Muscle of arm (tissue), 12 donors: ENCODE results near the gene PRLH. TPM values are rescaled to one million over a fixed set of nuclear protein-coding genes. Genes with fewer than 3 reads are reported as not detected.
"Not testable (repeated sequence)": the region's sequence is repeated elsewhere in the genome, so short reads cannot be mapped to it uniquely, and the experiment has no call there.

ENCODE experiments used
- DNase-seq: peaks from one replicate; pipeline ENCODE4 v3.0.0-alpha.2; 2013
- polyA plus RNA-seq, 12 donors: library from polyadenylated mRNA; unstranded; fragments of 120-200 nt; gene quantifications; one replicate each; pipeline ENCODE4 v1.2.1, GENCODE V29; 2013; ENCODE audit not compliant: insufficient read length in 12 of 12

PRLH gene
- polyA plus RNA-seq, 12 donors = not detected

DNA sequence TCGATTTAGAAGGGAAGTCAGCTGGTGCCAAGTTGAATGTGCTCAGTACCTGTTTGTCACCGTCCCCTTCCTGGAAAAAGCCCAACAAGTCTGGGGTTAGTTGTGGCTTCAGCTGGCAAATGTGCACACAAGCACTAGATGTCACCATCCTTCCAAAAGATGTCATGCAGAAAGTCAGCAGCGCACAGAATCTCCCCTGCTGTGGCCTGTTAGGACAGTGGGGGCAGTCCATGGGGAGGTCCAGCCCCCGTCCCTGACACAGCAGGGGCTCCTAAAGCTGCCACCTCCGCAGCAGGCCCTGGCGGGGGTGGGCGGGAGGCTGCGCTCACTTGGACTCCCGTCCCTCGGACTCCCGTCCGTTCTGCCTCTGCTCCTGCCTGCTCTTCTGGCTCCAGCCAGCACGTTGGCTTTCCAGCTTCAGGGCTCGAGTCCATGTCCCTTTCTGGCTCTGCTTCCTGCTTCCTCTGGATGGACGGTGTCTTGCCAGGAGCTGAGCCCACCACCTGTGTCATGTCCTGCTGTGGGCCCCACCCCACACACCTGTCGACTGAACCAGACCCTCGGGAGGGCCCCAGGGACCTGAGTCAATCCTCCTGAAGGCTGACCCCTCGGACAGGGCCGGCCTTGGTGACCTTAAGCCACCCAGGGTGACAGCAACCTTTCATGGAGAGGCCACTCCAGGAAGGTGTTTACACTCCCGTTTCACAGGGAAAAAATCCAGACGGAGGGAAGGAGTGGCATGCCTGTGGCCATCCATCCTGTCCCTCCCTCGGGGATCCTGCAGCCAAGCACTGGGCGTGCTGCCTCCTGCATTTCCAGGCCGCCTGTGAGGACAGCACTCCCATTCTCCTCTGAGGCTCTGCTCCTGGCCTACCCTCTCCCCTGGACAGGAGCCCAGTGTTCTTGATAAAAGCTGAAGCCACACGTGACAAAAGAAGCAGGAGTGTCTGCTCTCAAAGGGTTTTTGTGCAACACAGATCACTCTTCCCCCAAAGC lies 15.7 kb downstream of the PRLH start:
- peak; percentile 65 for DNase-seq

DNA sequence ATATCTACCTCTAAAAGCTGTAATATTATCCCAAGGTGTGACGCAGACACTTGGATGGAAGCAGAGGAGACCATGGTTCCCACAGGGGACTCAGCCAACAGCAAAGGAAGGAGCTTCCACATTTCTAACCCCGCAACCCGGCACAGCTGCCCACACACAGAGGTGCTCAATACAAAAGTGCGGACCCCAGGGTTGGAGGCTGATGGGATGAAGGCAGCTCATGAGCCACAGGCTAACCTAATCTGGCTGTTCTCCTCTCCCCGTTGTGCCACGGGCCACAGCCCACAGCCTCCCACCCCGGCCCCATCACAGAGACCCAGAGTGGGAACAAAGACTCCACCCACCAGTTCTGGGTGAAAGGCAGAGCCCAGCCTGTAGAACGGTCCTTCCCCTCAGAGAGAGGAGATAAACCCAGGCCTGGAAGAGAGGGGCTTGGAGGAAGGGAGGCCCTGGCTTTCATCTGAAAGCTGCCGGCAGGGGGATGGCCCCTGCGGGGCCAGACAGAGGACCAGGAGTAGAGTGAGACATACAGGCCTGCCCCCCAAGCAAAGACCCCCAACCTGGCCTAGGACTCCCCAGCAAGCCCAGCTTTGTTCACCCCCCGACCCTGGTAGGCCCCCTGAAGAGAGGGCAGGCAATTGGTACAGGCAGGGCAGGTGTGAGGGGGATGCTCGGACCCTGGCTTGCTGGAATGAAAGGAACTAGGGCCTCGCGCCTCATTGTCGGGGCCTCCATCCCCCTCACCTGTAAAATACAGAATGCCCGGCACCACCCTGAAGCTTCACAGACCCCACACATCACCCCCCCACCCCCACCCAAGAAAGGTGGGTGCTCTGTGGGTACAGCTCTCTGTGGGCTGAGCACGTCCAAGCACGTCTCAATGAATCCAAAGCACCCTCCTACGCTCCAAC lies 17.3 kb downstream of the PRLH start:
- DNase-seq = no peak

DNA sequence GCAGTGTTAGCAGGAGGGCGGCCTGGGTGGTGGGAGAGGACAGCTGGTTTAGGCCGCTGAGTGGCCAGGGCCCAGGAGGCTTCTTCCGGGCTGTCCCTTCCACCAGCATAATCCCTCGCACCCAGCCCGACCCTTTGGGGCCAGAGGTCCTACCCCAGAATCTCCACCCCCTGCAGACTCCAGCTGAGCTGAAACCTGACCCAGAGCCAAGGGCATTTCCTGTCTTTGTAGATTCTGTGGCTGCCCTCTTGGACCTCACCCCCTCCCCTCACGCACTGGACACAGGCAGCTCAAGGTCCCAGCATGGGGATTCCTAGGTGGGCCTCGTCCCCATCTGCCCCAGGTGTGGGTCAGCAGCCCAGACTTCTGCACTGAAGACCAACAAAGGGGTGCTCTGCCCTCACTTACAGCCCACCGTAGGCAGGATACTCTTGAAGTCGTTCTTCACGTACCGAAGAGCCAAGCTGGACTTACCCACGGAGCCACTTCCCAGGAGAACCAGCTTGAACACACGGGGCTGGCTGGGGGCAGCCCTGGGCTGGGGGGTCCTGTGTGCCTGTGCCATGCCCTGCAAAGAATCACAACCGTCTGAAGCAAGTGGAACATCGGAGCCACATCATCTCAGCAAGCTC lies 19.3 kb downstream of the PRLH start:
- no peak for DNase-seq

DNA sequence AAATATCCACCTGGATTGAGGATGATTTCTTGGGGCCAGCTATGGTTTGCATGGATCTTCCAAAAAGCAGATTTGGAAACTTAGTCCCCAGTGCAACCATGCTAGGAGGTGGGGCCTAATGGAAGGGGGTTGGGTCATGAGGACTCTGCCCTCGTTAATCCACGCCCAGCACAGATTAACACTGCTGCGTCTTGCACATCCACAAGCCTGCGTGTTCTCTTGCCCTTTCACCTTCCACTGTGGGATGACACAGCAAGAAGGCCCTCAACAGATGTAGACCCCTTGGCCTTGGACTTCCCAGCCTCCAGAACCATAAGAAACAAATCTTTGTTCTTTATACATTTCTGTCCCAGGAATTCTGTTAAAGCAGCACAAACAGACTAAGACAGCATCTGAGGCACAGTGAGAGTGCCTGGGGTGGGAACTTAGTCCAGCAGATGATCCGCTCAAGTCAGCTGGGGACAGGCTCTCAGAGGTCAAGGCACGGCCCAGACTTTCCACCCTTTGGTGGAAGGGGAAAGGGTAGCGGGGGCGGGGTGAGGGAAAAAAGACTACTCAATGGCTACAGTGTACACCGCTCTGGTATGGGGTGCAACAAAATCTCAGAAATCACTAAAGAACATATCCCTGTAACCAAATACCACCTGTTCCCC lies 21.8 kb downstream of the PRLH start:
- no peak for DNase-seq

DNA sequence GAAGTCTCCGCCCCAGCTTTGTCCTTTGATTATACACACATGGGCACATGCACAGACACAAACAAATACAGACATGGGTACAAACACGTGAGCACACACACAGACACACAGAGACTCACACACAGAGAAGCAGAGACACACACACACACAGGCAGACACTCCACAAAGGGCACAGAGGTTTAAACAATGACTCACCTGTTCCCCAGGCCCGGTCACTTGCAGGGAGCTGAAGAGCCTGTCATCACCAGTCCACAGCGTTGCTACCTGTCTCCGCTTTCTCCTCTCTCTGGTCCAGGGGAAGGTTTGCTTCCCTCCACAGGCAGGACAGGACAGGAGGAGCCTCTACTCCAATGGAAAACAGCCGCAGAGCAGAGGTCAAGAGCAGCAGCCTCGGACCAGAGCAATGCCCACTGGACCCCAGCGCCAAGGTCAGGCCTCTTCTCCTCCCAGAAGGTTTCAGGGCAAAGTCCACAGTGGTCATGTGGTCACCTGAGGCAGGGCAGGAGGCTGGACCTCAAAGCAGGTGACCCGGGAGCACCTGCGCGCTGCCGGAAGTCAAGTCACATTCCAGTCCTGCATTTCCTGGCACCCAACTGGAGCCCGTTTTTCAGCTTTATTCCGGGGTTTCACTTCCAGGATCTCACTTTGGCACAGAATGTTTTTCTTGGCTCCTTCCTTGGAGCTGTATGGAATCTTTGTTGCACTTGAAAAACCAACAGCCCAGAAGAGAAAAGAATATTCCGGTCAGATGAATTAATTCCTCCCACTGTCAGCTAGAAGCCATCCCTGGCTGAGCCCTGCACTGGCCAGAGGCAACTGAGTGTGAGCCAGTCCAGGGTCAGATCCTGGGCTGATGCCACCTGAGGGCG lies 24.1 kb downstream of the PRLH start, which contains the start of gene RAB17:
Gene RAB17, minus strand, starts transcription at position 463 of the 869 bp plus-strand sequence. CDS start 4,580 bp downstream, outside the sequence.
- DNase-seq = no peak

DNA sequence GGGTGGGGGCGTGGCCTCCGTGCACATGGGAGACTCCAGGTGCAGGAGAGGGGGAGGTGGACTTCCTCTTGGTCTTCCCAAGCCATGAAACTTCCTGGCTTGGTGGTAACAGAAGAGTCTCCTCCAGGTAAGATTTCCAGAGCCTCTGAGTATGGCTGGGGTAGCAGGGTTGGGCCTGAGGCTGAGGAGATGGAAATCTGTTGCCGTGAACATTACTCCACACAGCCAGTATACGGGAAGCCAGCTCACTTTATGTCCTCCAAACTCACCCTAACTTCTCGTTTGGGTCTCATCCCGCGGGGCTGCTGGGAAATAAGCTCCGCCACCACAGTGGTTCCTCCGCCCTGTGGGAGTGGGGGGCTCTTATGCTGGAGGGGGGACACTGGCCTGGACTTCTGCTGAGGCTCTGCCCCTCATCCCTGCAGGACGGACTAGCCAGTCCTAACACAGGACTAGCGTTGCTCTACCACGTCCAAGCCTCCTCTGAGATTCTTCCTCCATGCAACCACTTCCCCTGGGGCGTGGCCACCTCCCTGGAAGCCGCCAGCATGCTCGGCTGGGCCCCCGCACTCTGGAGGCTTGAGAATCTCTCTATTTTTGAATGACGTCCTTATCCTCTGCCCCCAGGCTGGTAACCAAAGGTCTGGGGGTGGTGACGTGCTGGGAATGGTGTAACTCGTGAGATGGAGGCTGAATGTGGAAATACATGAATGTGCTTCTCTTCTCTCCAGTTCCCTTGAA lies 24.9 kb downstream of the PRLH start:
- no peak for DNase-seq

DNA sequence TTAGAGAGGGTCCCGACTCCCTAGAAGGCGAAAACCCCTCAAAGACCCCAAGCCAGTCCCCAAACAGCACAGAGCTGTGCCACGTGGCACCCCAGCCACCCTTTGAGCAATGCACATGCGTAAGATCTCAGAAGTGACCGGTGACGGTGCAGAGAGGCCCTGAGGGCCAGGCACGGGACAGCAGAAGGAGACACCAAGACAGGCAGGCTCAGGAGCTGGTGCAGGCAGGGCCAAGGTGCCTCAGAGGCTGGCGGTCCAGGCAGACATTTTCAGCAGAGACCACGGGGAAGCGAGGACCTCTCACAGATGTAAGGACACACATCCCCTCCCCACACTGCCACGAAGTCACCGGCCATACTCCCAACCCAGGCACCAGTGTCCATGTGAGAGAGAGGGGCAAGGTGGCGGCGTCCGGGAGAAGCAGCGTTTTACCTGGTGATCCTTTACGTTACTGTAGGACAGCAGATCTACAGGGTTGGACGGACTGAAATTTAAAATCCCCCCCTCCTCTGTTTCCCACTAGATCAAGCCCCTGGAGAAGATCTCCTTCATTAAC lies 26.1 kb downstream of the PRLH start:
- DNase-seq = no peak

DNA sequence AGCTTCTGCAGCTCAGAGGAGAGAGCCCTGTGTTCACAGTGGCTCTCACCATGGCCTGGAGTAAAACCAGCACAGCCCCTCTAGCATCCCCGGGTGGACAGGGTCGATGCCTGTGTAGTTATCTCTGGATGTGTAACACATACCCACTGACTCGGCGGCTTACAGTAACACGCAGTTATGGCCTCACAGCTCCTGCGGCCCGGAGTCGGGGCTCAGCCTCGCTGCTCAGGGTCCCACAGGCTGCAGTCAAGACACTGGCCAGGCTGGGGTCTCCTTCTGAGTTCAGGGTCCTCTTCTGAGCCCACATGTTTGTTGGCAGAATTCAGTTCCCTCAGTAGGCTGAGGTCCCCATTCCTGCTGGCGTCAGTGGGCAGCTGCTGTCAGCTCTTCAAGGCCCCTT lies 26.7 kb downstream of the PRLH start:
- no peak for DNase-seq

DNA sequence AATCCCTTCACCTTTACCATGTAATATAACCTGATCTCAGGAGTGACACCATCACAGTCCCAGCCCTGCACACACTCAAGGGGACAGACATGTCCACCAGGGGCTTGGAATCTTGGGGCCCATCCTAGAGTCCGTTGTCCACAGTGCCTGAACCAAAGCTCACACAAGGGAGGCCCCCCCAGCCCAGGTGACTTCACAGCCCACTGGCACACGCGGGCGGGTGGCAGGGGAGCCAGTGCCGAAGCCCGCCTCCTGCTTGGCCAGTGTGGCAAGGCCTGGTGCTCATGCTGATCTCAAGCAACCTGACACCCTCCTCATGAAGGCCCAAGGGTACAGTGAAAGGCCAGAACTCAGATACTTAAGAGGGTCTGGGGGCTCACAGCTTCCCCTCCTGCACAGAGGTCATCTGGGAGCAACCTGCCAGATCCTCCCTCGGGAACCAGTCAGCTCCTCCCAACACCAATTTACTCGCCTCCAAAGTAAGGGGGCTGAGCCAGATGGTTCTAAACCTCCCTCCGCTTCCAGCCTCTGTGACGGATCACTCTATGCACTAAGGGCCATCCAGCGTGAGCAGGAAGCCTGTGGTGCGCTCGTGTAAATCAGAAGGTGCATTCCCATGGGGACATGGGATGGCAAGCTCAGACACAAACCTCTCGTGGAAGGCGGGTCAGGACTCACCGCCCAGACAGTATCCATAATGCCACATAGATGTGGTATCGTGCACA lies 27.4 kb downstream of the PRLH start:
- DNase-seq = no peak

DNA sequence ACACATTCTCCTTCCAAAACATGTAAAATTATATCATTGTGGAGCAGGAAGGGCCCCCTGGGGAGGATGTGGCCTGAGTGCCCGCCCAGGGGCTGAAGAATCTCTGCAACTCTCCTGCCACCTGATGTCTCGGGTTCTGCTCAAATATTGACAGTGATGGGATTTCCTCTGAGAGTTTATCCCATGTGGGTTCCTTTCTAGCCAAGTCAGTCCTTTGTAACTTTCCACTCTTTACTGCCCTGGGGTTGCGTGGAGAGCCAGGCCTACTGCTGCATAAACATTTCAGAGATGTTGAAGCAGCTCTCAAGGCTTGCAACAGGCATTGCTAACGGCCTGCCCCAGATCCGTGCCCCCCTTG lies 28.1 kb downstream of the PRLH start:
- no peak for DNase-seq

DNA sequence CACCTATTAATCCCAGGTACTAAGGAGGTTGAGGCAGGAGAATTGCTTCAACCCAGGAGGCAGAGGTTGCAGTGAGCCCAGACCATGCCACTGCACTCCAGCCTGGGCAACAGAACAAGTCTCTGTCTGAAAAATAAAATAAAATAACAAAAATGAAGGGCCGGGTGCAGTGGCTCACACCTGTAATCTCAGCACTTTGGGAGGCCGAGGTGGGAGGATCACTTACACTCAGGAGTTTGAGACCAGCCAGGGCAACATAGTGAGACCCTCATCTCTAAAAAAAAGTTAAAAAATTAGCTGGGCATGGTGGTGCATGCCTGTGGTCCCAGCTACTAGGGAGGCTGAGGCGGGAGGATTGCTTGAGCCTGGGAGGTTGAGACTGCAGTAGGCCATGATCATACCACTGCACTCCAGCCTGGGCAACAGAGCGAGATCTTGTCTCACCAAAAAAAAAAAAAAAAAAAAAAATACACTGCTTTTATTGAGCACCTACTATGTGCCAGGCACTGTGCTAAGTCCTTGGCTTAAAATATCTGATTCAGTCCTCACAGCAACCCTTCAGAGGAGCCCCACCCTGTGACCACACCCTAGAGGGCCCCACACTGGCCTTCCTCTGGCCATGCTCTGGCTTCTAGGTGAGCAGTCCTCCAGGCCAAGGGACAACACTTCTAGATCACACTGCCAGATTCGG lies 29.6 kb downstream of the PRLH start:
- DNase-seq = not testable (repeated sequence)

DNA sequence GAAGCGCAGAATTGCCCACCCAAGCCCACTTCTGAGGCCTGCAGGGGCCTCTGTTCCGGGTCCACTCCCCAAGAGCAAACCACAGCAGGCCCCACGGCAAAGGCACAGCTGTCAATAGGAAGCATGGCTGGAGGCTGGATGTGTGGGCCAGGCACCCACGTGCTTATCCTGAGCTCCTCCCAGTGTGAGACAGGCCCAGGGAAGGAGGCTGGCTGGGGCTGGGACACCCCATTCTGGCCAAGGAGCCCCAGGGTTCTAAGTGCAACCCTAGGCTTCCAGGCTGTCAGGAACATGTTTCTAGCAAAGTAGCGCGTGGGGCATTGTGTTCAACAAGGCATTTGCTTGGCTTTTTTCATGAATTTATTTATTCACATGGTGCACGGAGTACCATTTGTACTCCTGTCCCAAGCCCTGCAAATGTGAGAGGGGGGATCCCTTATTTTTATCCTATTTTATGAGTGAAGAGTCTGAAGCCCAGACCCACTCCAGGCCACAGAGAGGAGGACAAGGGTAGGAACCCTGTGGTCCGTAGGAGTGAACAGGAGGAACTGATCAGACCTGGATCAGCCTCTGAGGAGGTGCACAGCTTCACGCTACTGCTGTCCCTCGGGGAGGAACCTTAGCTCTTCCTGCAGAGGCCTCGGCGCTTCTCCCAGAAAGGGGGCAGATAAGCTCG lies 30.3 kb downstream of the PRLH start:
- DNase-seq = no peak

DNA sequence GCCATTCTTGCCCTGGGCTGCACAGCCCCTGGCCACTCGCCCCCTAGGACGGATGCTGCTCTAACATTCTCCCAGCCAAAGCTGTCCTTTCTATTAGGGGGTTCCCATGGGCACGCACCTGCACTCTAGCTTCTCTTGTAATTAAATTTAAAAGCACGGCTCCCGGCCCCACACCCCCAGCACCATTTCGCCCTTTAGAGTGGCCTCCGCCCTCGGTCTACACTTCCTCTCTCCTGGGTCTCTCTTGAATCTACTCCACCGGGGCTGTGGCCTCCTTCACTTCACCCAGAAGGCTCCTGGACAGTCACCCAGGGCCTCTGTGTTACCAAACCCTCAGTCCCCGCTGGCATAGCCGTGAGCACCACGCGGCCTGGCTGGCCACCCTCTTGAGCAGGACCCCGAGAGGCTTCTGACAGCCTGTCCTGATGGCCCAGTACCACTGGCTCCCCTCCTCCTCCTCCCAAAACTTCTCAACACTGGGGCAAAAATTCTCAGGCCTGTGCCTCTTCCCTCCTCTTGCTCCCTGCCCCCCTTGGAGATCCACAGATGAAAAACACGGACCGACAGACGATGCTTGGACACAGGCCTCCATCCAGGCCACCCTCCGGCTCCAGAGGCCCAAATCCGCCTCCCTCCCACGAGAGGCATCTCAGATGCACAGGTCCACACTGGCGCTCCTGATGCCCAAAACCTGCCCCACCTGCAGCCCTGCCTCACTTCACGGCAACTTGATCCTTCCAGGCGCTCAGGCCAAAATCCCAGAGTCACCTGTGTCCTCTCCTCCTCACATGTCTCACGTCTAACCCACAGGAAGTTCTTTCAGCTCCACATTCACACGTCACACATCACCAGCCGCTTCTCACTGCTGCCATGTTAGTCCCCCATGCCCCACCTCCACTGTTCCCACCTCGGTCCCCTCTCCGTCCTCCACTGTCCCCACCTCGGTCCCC lies 31.1 kb downstream of the PRLH start:
- DNase-seq = no peak

DNA sequence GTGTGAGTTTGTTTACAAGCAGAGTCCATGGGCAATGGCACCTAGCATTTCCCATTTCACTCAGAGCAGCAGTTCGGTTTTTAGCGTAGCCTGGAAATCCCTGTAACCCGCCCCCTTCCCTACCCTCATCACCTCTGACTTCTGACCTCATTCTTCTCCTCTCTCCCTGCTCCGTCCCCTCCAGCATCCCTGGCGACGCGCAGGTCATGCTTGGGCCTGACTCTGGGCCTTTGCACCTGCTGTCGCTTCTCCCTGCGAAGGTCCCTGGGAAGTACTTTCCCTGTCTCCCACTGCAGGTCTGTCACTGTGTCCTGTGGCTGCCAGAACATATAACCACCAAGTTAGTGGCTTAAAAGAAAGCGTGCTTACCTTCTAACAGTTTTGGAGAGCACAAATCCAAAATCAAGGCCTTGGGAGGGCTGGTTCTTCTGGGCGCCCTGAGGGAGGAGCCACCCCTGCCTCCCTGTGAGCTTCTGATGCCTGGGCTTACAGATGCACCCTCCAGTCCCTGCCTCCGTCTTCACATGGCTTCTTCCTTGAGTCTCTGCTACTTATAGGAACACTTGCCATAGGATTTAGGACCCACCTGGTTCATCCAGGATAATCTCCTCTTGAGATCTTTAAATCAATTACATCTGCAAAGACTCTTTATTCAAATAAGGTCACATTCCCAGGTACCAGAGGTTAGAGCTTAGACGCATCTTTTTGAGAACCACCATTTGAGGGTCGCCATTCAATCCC lies 32.3 kb downstream of the PRLH start:
- no peak for DNase-seq

DNA sequence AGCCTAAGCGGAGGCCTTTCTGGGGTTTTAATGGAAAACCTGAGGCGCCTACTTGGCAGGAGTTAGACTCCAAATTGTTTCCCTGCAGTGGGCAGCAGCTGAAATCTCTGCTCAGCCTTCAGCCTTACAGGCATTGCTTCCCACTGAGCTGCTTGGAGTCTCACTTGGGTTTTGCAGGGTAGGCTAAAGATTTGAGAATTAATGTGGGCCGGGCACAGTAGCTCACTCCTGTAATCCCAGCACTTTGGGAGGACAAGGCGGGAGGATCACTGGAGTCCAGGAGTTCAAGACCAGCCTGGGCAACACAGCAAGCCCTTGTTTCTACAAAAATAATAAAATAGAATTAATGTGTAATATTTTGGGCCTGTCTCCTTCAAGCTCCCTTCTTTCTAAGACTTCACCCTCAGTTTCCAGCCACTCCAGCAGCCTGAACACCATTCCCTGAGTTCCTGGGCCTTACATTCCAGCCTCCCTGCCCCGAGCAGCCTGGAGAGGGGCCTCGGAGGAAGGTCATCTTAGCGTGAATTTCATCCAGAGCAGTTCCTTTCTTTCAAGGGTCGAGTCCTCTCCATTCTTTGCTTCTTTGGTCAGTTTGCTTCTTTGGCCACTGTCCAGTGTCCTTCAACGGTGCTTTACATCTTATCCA lies 33.2 kb downstream of the PRLH start:
- no peak for DNase-seq
